ENCODE results near the gene HDAC7.
"Not testable (repeated sequence)": the region's sequence is repeated elsewhere in the genome, so short reads cannot be mapped to it uniquely, and the experiment has no call there.

The HDAC7 gene

DNA sequence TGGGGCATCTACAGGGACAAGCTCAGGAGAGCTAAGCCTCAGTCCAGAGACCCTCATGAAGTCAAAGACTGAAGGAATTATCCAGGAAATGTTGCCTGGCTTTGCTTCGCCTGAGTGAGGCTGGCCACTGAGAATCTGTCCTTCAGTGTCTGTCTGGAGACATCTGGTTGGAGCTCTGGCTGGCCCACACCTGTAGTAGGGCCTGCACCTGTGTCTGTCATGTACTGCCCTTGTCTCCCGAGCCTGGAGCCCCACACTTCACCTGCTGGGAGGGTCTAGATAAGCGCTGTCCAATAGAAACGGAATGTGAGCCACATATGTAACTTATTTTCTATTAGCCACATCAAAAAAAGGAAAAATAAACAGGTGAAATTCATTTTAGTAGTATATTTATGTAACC lies 9.9 kb upstream of the HDAC7 start:
- no peak for DNase-seq (ENCODE audit: low read depth in 4 of 4, low spot score in 1 of 4)

DNA sequence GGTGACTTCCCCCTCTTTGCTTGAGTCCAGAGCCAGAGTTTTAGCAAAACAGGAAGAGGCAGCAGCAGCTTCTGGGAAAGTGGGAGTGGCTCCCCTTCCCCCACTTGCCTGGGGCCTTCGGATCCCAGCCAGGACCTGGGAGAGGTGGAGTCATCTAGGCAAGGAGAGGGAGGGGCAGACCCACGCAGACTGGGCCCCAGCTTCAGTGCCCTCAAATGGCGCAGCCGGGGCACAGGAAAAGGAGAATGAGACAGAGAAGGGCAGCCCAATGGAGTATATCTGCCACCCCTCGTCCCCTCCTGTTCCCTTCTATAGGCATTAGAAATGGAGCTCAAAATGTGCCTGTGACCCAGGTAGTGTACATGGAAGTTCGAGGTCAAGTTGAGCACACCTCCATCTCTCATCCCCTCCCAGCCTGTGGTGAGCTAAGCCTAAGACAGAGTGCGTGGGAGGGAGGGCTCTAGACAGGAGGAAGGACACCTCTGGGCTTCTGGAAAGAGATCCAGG lies 9.3 kb upstream of the HDAC7 start:
- no peak for DNase-seq (ENCODE audit: low read depth in 4 of 4, low spot score in 1 of 4)

DNA sequence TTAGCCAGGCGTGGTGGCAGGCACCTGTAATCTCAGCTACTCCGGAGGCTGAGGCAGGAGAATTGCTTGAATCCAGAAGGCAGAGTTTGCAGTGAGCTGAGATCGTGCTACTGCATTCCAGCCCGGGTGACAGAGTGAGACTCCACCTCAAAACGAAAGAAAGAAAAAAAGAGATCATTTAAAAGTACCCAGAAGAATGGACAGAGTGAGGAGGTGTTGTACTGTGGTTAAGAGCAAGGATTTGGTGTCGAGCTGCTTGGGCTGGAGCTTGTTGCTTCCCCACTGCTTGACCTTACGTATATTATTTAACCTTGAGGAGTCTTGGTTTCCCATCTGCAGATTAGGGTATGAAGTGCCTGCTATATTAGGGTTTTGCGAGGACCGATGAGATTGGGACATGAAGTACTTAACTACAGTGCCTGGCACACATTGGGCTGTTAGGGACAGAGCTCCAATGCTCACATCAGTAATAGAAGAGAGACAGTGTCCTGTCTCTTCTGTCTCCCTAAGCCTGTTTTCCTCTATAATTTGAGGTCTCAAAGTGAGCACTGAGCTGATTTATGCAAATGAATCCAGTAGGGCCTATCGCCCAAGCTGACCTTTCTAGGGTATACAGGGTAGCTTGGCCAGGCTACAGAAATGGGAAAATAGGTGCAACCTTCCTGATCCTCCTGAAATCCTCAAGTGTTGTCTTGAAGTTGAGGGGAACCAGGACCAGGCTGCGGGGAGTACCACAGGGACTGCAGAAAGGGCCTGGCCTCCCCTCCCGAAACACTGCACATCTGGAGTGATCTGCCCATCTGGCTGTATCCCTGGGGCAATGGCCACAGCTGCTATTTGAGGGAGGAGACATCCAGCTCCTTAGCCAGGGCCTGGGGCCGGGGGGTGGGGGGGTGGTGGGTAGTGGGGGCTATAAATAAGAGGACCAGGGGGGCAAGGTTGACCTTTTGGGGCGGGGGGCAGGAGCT lies 8.6 kb upstream of the HDAC7 start:
- DNase-seq (ENCODE audit: low read depth in 4 of 4, low spot score in 1 of 4): no peak

DNA sequence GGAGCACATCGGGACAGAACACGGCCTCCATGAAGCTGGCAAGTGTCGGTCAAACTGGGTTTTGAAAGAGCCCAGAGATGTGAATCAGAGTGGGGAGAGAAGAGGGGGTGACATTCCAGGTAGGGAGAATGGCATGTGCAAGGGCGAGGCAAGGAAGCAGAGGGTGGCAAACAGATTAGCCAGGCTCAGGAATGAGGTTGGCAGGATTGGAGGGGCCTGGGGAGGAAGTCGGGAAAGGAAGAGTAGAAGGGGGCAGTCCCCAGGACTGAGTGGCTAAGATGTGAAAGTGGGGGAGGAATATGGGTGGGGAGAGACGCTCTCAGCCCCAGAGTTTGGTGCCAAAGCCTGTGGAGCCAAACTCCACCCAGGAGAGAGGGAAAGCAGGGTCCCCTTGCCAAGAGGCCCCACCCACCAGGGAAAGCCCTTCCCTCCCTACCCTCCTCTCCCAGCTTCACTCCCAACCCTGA lies 5.5 kb upstream of the HDAC7 start:
- no peak for DNase-seq (ENCODE audit: low read depth in 4 of 4, low spot score in 1 of 4)

- DNase-seq (ENCODE audit: low read depth in 4 of 4, low spot score in 1 of 4): no peak
These were observed 4.9 kb upstream of the HDAC7 start for GRCh38 chr12:47824635-47825034.

- no peak for DNase-seq (ENCODE audit: low read depth in 4 of 4, low spot score in 1 of 4)
These were observed 4.5 kb upstream of the HDAC7 start for GRCh38 chr12:47824198-47824597.

DNA sequence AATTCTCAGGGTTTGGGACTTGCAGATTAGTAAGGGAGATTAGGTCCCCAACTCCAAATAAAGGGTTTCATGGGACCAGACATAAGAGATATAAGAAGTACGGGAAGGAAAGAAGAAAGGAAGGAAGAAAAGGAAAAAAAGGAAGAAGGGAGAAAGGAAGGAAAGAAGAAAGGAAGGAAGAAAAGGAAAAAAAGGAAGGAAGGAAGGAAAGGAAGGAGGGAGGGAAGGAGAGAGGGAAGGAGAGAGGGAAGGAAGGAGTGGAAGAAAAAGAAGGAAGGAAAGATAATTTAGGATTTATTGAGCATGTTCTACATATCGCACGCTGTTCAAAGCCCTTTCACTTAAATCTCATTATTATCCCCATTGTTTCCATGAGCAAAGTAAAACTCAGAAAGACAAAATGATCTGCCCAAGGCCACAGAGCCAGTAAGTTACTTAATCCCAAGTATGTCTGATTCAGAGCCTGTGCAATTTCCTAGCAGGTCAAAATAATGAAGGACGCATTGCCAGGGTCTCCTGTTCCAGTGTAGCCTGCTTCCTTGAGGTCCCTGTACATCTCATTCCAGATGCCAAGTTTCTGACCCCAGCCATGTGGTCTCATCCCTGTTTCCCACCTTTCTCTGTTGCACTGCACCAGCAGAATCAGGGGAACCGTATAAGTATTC lies 3.9 kb upstream of the HDAC7 start:
- no peak for DNase-seq (ENCODE audit: low read depth in 4 of 4, low spot score in 1 of 4)

DNA sequence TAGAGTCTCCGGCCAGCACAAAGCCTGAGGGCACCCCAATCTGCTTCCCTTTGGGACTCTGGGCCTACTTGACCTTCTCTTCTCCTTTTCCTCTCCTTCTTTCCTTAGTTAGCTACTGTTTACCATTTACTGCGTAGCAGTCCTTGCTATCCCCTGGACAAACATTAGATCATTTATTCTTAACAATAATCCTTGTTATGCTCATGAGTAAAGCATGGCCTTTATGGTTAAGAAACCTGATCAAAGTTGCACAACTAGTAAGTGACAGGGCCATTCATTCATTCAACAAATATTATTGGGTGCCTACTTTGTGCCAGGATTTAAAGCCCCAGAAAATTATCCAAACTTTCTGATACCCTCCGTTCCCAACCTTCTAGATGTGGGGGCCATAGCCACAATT lies 3.2 kb upstream of the HDAC7 start:
- DNase-seq (ENCODE audit: low read depth in 4 of 4, low spot score in 1 of 4): no peak

- DNase-seq (ENCODE audit: low read depth in 4 of 4, low spot score in 1 of 4): no peak
These were observed 2.7 kb upstream of the HDAC7 start for GRCh38 chr12:47822401-47822800.

DNA sequence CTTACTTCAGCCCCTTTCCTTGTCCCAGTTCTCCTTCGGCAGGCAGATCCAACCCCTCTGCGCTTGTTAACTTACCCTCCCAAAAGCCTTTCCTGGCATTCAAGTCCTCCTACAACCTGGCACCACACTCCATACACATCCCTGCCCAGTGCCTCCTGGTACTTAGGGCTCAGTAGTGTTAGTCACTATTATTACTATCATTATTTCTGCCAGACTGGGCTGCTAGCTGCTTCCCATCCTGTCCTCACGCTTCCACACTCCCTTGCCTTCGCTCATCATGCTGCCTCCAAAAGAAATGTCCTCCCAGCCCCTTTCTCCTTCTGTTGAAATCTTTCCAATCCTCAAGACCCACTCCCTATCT lies 1.6 kb upstream of the HDAC7 start:
- no peak for DNase-seq (ENCODE audit: low read depth in 4 of 4, low spot score in 1 of 4)

GRCh38 chr12:47820631-47821345 lies 1.1 kb upstream of the HDAC7 start:
- DNase-seq (ENCODE audit: low read depth in 4 of 4, low spot score in 1 of 4): no peak

- DNase-seq (ENCODE audit: low read depth in 4 of 4, low spot score in 1 of 4): no peak
These were observed 386 bp downstream of the HDAC7 start for GRCh38 chr12:47819138-47819895.

- no peak for DNase-seq (ENCODE audit: low read depth in 4 of 4, low spot score in 1 of 4)
These were observed 1.1 kb downstream of the HDAC7 start for GRCh38 chr12:47818467-47819137.

DNA sequence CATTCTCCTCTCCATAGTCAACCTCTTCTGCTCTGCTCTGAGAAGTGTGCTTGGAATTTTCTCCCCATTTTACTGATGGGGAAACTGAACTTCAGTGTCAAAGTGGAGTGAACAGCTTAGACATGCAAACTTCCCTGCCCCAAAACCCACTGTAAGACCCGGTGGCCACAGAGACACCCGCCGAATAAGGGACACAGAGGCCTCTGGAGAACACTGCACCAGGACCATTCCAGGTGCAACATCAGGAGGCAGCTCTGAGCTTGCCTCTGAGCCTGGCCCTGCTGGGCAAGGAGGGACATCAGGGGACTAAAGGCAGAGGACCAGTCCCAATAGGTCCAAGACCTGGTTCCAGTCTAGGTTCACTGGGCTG lies 1.7 kb downstream of the HDAC7 start:
- DNase-seq (ENCODE audit: low read depth in 4 of 4, low spot score in 1 of 4): no peak

DNA sequence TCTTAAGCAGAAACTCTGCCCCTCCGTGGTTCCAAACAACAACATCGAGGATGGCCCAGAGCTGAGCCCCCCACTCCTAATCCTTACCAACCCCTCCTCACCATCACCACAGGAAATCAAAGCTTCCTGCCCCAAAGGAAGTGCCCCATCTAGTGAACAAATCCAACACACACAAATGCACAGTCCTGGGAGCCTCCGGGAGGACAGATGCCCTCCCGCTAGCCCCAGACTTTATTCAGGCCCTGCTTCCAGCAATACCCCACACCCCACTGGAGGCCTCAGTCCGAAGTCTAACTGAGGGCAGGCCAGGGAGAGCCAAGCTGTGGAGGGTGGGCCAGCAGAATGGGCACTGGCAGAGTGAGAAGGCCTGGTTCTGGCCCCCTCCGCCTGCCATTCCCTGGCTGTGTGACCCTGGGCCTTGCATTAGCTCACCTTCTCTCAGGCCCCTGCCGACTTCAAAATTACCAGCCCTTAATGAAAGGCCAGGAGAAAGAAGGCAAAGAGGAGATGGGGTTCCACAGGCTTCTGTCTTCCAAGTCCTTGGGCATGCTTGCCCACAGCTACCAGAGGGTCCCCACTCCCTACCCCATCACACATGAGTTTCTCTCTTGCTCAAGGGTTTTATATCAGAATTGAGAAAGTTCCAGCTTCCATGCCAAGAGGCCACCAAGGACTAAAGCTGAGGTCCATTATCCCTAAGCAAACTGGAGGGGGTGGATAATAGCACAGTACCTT lies 2.3 kb downstream of the HDAC7 start:
- no peak for DNase-seq (ENCODE audit: low read depth in 4 of 4, low spot score in 1 of 4)

DNA sequence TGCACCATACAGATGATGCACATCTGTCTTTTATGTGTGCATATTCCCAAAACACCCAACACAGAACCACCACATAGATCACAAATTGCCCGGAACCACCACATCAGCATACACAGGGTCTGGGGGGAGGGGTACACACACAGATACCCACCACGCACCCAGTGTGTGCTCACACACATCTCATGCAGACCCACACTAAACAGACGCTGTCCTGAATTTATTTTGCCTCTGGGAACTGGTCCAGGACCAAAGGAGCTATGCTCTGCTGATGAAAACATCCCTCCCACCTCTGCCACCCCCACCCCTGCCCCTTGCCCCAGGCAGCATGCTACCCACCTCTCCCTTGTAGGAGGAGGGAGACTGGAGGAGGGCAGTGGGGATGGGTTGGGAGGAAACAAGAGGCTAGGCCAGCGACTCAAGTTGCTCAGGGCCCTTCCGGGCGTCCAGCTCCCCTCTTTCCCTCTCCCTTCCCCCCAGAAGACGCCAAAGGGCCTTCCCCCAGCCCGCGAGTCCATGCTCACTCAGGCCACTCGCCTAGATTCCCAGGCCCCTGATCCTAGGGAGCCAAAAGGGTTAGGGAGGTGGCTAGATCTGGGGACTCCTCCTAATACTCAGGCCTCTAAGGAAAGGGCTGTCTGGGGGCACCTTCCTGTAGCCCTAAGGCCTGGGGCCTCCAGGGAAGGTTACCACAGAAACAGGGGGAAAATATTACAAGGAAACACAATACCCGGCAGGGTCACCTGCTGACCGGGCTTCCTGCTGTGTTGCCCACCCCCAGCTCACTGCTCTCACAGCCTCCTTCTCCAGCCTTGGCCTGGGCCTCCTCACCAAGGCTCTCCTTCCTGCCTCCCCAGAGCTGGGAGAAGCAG lies 3.1 kb downstream of the HDAC7 start:
- DNase-seq (ENCODE audit: low read depth in 4 of 4, low spot score in 1 of 4): no peak

- DNase-seq (ENCODE audit: low read depth in 4 of 4, low spot score in 1 of 4): not testable (repeated sequence)
These were observed 4.3 kb downstream of the HDAC7 start for GRCh38 chr12:47815447-47815846.

DNA sequence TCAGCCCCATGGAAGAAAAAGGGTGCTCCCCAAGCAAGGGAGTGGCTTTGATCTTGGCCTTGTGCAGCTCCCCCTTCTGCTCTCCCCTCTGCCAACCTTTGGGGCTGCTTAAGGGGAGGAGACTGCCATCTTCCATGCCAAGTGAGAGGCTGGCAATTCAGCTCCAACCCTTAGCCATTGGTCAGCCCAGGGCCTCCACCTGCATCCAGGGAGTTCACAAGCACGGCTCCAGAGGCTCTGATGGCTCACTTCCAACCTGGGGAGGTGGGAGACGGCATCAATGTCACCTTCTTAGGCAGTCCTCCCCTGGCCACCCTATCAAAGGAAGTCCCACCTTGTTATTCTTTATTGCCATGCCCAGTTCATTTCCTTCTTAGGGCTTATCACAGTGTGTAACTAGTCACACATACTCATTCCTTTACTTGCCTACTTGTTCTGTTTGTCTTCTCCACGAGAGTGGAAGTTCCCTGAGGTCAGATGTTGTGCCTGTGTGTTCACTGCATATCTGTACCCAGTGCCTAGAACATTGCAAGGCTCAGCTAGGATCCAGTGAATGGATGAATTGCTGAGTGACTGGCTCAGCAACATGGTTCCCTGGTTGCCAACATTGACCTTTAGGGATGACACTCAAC lies 5.0 kb downstream of the HDAC7 start:
- no peak for DNase-seq (ENCODE audit: low read depth in 4 of 4, low spot score in 1 of 4)
